Osteoblast (primary cell): ENCODE results near the gene SLC28A1. TPM values are rescaled to one million over a fixed set of nuclear protein-coding genes. Genes with fewer than 3 reads are reported as not detected.
"Not testable (repeated sequence)": the region's sequence is repeated elsewhere in the genome, so short reads cannot be mapped to it uniquely, and the experiment has no call there.

Experiments
- DNase-seq: peaks from one replicate; pipeline ENCODE4 v3.0.0; 2011; ENCODE audit warnings: low spot score, mixed read lengths; ENCODE audit not compliant: insufficient read length; ENCODE audit errors: missing footprints
- H2AFZ ChIP-seq: 2 replicates; pipeline ENCODE4 v1.6.0; 2011; ENCODE audit warnings: mild to moderate bottlenecking, low read length
- H3K27ac ChIP-seq: 2 replicates; pipeline ENCODE4 v1.5.1; 2011; ENCODE audit warnings: mild to moderate bottlenecking, low read depth, low read length, moderate library complexity
- H3K27me3 ChIP-seq: 2 replicates; pipeline ENCODE4 v1.6.0; 2012; ENCODE audit warnings: mild to moderate bottlenecking, control low read depth, inconsistent platforms, low read length, moderate library complexity; ENCODE audit not compliant: insufficient read depth
- H3K36me3 ChIP-seq: 2 replicates; pipeline ENCODE4 v1.5.1; 2011; ENCODE audit warnings: mild to moderate bottlenecking, low read length, control low read depth, moderate library complexity; ENCODE audit not compliant: insufficient read depth
- H3K4me1 ChIP-seq: 2 replicates; pipeline ENCODE4 v1.5.1; 2011; ENCODE audit warnings: mild to moderate bottlenecking, low read length, control low read depth, moderate library complexity; ENCODE audit not compliant: insufficient read depth
- H3K4me2 ChIP-seq: 2 replicates; pipeline ENCODE4 v1.6.0; 2011; ENCODE audit warnings: mild to moderate bottlenecking, low read length; ENCODE audit not compliant: insufficient read depth
- H3K4me3 ChIP-seq: fragments of 200-600 bp; sonication (generic); 3 replicates; pipeline ENCODE4 v1.5.1; 2012; ENCODE audit warnings: mild to moderate bottlenecking, low read length, inconsistent platforms; ENCODE audit not compliant: insufficient read depth
- H3K79me2 ChIP-seq: 2 replicates; pipeline ENCODE4 v1.6.0; 2012; ENCODE audit warnings: mild to moderate bottlenecking, low read length, control low read depth, inconsistent platforms; ENCODE audit not compliant: insufficient read depth
- H3K9me3 ChIP-seq: 2 replicates; pipeline ENCODE4 v1.5.1; 2011; ENCODE audit warnings: low read depth, low read length, control low read depth
- H4K20me1 ChIP-seq: 2 replicates; pipeline ENCODE4 v1.6.0; 2012; ENCODE audit warnings: mild to moderate bottlenecking, low read length, control low read depth; ENCODE audit not compliant: insufficient read depth
- total RNA-seq: library from RNA; depleted of rRNA; stranded (reverse); fragments of >200 nt; gene quantifications from 2 replicates; pipeline ENCODE4 v1.2.3, GENCODE V29; 2012
- TF ChIP-seq, protein P1 (sequence below): IDR thresholded peaks from 2 replicates; pipeline ENCODE4 v1.5.1; 2011; ENCODE audit warnings: mild to moderate bottlenecking, low read depth, low read length, moderate library complexity; ENCODE audit errors: extremely low read depth

Gene SLC28A1
- total RNA-seq, 1 donor = not detected

DNA sequence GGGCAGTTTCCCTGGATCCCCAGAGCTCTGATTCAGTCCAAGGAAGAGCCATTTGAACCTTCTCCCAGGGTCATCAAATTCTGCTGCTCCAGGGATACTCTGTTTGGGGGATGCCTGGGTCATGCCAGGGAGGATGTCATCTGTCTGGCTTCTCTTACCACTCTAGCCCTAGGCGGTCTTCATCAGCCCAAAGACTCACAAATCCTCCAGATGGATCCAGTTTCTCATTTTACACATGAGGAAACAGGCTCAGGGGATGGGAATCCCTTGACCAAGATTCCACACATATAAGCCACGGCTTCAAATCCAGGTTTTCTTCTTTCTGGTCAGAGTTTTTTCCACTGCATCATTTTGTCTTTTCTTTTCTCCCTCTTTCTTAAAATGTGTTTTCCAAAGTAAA lies 36.7 kb downstream of the SLC28A1 start:
- TF ChIP-seq, protein P1, sequence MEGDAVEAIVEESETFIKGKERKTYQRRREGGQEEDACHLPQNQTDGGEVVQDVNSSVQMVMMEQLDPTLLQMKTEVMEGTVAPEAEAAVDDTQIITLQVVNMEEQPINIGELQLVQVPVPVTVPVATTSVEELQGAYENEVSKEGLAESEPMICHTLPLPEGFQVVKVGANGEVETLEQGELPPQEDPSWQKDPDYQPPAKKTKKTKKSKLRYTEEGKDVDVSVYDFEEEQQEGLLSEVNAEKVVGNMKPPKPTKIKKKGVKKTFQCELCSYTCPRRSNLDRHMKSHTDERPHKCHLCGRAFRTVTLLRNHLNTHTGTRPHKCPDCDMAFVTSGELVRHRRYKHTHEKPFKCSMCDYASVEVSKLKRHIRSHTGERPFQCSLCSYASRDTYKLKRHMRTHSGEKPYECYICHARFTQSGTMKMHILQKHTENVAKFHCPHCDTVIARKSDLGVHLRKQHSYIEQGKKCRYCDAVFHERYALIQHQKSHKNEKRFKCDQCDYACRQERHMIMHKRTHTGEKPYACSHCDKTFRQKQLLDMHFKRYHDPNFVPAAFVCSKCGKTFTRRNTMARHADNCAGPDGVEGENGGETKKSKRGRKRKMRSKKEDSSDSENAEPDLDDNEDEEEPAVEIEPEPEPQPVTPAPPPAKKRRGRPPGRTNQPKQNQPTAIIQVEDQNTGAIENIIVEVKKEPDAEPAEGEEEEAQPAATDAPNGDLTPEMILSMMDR = no peak
- no peaks in the 10 kb centered on the region for H3K79me2 ChIP-seq
- H3K4me3 ChIP-seq = no peak overlapping the region
- no peak overlapping the region for H3K4me2 ChIP-seq
- no peak for DNase-seq
- H3K27me3 ChIP-seq = no peaks in the 10 kb centered on the region
- H3K36me3 ChIP-seq = no peaks in the 10 kb centered on the region
- H3K27ac ChIP-seq = no peak overlapping the region
- H2AFZ ChIP-seq = peak overlapping the region; percentile 35
- no peaks in the 10 kb centered on the region for H3K9me3 ChIP-seq
- peaks cover 16% of the 10 kb centered on the region for H3K4me1 ChIP-seq
- H4K20me1 ChIP-seq = no peaks in the 10 kb centered on the region

DNA sequence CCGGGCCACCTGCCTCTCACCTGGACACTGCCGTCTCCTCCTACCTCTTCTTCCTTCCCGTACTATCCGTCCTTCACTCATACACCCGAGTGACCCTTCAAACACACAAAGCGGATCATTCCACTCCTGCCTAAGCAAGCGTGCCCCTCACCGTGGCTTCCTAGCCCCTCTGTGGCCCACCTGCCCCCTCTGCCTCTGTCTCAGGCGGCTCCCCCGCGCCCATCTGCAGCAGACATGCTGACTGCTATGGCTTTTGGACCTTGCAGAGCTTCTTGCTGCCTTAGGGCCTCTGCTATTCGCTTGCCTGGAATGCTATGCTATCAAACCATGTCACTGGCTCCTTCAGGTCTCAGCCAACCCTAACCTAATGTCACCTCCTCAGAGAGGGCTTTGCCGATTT lies 38.1 kb downstream of the SLC28A1 start:
- TF ChIP-seq, protein P1 = no peak
- Histone ChIP-seq H3K9me3 (no peaks in the 10 kb centered on the region), H2AFZ (no peak overlapping the region), H3K4me1 (peaks cover 16% of the 10 kb centered on the region), H4K20me1 (no peaks in the 10 kb centered on the region), H3K4me2 (no peak overlapping the region), H3K4me3 (no peak overlapping the region), H3K79me2 (no peaks in the 10 kb centered on the region), H3K36me3 (no peaks in the 10 kb centered on the region), H3K27me3 (no peaks in the 10 kb centered on the region), H3K27ac (no peak overlapping the region)
- DNase-seq = no peak

DNA sequence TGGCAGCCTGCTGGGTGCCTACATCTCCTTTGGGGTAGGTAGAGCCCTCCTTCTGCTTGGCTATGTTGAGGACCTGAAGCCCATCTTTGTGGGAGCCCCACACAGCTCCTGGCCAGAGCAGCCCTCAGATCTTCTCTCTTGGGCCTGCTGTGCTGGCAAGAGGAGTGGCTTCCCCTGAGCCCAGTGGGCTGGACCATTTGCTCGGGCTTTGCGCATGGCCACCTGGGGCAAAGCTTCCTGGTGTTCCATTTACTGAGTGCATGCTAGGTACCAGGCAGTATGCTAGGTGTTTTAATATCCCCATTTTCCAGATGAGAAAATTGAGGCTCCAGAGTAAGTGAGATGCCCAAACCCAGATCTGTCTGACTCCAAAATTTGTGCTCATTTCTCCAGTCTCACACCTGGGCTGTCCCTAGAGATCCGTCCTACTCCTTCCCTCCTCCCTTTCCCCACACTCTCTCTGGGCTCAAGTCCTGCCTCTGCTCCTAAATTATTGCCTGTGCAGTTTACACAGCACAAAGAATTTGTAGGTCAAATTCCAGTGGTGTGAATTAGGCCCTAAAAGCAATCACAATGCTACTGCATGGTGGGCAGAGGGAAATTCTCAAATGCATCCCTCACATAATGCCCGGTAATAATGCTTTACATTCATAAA lies 39.7 kb downstream of the SLC28A1 start:
- H3K36me3 ChIP-seq = no peaks in the 10 kb centered on the region
- H3K4me1 ChIP-seq = peaks cover 20% of the 10 kb centered on the region
- no peak overlapping the region for H3K27ac ChIP-seq
- peak overlapping the region; percentile 29 for H3K4me2 ChIP-seq
- H3K27me3 ChIP-seq = no peaks in the 10 kb centered on the region
- H4K20me1 ChIP-seq = no peaks in the 10 kb centered on the region
- H2AFZ ChIP-seq = peak overlapping the region; percentile 1
- TF ChIP-seq, protein P1 = no peak
- no peak for DNase-seq
- H3K4me3 ChIP-seq = no peak overlapping the region
- H3K9me3 ChIP-seq = no peaks in the 10 kb centered on the region
- no peaks in the 10 kb centered on the region for H3K79me2 ChIP-seq

DNA sequence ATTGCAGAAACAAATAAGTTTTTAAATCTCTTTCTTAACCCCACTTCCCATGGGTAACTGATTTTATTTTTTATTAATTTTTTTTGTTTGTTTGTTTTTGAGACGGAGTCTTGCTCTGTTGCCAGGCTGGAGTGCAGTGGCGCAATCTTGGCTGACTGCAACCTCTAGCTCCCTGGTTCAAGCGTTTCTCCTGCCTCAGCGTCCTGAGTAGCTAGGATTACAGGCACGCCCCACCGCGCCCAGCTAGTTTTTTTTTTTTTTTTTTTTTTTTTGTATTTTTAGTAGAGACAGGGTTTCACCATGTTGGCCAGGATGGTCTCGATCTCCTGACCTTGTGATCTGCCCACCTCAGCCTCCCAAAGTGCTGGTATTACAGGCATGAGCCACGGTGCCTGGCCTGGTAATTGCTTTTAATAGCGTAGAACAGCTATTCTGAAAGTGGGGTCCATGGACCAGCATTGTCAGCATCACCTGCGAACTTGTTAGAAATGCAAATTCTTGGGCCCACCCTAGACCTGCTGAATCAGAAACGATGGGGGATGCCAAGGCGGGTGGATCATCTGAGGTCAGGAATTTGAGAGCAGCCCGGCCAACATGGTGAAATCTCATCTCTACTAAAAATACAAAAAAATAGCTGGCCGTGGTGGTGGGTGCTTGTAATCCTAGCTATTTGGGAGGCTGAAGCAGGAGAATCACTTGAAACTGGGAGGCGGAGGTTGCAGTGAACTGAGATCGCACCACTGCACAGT lies 40.5 kb downstream of the SLC28A1 start:
- not testable (repeated sequence) for H3K79me2 ChIP-seq, H4K20me1 ChIP-seq, H3K36me3 ChIP-seq, H3K4me2 ChIP-seq, H3K4me3 ChIP-seq, H2AFZ ChIP-seq, H3K9me3 ChIP-seq, H3K27me3 ChIP-seq, H3K27ac ChIP-seq, DNase-seq
- peaks cover 21% of the 10 kb centered on the region for H3K4me1 ChIP-seq
